HPDE6-E6E7 (cell line): ENCODE results near the gene SHKBP1.
"Not testable (repeated sequence)": the region's sequence is repeated elsewhere in the genome, so short reads cannot be mapped to it uniquely, and the experiment has no call there.

Source experiments
- DNase-seq: peaks from one replicate; pipeline ENCODE4 v3.0.0; 2011; ENCODE audit warnings: missing footprints; ENCODE audit errors: extremely low spot score

Gene SHKBP1

DNA sequence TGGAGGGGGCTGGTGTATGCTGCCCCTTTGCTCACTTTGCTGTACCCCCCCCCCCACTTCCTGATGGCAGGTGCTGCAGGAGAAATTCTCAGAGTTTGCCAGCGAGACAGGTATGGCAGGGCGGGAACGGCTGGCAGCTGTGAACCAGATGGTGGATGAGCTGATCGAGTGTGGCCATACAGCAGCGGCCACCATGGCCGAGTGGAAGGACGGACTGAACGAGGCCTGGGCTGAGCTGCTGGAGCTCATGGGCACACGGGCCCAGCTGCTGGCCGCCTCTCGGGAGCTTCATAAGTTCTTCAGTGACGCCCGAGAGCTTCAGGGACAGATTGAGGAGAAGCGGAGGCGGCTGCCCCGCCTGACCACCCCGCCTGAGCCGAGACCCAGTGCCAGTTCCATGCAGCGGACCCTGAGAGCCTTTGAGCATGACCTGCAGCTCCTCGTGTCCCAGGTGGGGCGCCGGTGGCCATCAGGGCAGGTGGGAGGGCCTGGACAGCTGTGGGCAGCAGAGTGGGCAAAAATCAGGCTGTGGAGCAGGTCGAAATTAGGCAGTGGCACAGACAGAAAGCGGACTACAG, 19.6 kb upstream of the SHKBP1 start:
- no peak for DNase-seq

DNA sequence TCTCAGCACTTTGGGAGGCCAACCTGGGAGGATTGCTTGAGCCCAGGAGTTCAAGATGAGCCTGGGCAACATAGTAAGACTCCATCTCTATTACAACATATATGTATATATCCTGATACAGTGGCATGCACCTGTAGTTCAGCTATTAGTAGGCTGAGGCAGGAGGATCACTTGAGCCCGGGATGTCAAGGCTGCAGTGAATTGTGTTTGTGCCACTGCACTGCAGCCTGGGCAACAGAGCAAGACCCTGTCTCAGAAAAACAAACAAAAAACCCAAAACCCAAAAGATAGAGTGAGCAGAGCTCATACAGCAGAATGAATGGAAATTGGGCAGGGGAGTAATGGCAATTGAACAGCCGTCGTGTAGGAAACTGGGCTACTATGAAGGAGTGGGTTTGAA, 17.3 kb upstream of the SHKBP1 start:
- no peak for DNase-seq

GRCh38 chr19:40560092-40560507, 16.6 kb upstream of the SHKBP1 start:
- no peak for DNase-seq

- DNase-seq = no peak
Measured at GRCh38 chr19:40561947-40562346, 14.7 kb upstream of the SHKBP1 start.

GRCh38 chr19:40564535-40564934, 12.1 kb upstream of the SHKBP1 start:
- not testable (repeated sequence) for DNase-seq

GRCh38 chr19:40565355-40565754, 11.3 kb upstream of the SHKBP1 start:
- DNase-seq = no peak

DNA sequence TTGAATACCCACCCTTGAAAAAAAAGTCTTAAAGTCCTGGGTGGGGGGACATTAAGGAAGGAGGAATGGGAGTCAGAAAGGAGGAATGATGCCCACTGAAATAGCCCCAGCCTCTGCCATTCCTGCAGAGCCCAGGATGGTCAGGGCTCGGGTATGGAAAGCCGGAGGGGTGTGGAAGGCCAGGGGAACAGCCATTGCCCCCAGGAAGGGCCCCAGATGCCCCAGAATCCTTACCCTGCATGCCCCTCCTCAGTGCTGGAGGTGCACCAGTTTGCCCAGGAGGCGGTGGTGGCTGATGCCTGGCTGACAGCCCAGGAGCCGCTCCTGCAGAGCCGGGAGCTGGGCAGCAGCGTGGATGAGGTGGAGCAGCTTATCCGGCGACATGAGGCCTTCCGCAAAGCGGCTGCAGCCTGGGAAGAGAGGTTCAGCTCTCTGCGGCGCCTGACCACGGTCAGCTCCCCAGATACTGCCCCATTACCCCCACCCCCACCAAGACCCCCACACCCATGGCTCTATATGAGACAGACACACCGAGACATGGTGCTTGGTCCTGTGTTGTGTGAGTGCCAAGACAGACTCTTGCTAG, 10.7 kb upstream of the SHKBP1 start:
- no peak for DNase-seq

DNA sequence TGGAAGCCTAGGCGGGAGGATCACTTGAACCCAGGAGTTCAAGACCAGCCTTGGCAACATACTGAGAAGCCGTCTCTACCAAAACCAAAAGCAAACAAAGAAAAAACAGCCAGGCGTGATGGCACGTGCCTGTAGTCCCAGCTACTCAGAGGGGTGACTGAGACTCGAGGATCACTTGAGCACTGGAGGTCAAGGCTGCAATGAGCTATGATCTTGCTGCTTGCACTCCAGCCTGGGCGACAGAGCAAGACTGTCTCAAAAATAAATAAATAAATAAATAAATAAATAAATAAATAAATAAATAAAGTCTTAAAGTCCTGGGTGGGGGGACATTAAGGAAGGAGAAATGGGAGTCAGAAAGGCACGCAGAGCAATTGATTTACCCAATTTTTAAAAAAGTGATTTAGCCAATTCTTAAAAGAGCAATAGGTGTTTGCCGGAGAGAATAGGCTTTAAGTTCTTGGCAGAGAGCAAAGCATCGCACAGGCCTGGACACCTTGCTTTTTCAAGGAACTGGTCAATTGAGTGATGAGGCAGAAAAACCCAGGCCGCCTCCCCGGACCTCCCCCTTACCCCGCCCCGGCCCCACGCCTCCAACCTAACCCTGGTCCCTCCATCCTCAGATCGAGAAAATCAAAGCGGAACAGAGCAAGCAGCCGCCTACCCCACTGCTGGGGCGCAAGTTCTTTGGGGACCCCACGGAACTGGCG, 9.5 kb upstream of the SHKBP1 start:
- no peak for DNase-seq

DNA sequence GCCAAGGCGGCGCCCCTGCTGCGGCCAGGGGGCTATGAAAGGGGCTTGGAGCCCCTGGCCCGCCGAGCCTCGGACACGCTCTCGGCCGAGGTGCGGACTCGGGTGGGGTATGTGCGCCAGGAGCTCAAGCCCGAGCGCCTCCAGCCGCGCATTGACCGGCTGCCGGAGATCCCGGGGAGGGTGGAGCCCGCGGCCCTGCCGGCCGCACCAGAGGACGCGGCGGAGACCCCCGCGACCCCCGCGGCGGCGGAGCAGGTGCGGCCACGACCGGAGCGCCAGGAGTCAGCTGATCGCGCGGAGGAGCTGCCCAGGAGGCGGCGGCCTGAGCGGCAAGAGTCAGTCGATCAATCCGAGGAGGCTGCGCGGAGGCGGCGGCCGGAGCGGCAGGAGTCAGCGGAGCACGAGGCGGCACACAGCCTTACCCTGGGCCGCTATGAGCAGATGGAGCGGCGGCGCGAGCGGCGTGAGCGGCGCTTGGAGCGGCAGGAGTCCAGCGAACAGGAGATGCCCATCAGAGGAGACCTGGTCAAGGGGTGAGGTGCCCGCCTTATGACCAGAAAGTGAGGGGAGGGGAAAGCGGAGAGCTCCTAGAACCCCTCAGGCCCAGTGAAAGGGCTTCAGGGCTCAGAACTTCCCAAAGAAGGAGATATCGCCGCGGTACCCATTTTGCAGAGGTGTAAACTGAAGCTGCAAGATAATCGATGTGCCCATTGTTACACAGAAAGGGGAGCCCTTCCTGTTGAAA, 8.8 kb upstream of the SHKBP1 start:
- no peak for DNase-seq

GRCh38 chr19:40570313-40571004, 6.2 kb upstream of the SHKBP1 start:
- peak; percentile 99 for DNase-seq

- no peak for DNase-seq
Measured at GRCh38 chr19:40571005-40571318, 5.7 kb upstream of the SHKBP1 start.

GRCh38 chr19:40571831-40572495, 4.7 kb upstream of the SHKBP1 start:
- no peak for DNase-seq

DNA sequence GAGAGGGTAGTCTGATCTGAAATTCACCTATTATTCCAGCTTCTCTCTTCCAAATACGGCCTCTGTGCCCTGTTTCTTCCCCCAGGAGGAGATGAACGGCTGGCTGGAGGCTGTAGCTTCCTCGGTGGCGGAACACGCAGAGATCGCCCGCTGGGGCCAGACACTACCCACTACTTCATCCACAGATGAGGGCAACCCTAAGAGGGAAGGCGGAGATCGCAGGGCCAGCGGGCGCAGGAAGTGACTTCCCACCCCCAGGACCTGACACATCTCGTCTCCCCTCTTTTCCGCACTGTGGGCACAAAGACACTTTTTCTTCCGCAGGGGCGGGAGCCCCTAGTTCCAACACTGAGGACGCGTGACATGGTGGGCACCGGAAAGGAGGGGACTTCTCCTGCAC, 1.3 kb upstream of the SHKBP1 start:
- DNase-seq = no peak

- no peak for DNase-seq
Measured at GRCh38 chr19:40576151-40576584, 505 bp upstream of the SHKBP1 start.

GRCh38 chr19:40578442-40578908, 1.8 kb downstream of the SHKBP1 start:
- no peak for DNase-seq

- no peak for DNase-seq
Measured at GRCh38 chr19:40580619-40581018, 3.9 kb downstream of the SHKBP1 start.

DNA sequence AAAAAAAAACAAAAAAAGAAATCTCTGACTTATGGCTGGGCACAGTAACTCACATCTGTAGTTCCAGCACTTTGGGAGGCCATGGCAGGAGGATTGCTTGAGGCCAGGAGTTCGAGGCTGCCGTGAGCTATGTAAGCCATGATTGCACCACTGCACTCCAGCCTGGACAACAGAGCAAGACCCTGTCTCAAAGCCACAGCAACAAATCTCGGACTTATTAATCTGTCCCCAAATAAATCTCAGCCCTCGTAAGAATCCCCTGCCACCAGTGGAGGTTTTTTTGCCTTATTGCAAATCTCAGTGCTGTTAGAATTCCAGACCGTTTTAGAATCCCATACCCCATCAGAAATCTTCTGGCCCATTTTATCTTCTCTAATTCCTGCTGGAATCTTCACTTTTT, 4.9 kb downstream of the SHKBP1 start:
- DNase-seq = no peak

DNA sequence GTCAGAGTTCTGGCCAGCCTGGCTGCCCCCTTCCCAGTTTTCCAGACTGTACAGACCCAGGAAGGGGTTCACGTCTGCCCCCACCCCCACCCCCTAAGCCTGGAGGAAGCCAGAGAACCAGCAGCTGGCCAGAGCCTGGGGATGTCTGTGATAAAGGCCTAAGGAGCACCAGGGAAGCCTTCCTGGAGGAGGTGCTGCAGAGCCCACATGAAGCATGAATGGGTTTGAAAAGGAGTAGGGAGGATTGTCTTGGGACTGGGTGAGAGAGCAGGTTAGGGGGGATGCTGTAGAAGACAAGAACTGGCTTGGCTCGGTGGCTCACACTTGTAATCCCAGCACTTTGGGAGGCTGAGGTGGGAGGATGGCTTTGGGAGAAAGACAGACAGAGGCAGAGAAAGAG, 5.8 kb downstream of the SHKBP1 start:
- no peak for DNase-seq

DNA sequence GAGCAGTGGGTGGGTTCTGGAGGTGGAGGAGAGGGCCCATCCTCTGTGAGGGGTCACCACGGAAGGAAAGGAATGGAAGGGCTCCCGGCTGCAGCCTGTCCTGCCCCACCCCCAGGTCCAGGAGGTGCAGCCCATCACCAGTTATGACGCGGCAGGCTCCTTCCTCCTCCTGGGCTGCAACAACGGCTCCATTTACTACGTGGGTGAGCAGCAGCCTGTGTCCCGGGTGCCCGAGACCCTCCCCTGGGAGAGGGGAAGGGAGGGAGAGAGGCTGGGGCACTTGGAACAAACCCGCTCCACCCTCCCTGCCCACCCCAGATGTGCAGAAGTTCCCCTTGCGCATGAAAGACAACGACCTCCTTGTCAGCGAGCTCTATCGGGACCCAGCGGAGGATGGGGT, 6.6 kb downstream of the SHKBP1 start:
- no peak for DNase-seq

DNA sequence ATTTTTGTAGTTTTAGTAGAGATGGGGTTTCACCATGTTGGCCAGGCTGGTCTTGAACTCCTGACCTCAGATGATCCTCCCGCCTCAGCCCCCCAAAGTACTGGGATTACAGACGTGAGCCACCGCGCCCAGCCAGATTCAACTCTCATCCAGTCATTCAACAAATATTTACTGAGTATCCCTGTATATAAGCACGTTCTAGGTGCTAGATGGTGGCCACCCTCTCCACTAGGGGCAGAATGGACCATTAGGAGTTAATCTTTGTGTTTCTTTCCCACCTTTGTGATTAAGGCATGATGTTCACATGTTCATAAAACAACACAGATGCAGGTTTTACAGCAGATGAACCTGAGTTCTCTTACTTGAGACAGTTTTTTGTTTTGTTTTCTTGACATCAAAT, 7.3 kb downstream of the SHKBP1 start:
- DNase-seq = no peak

GRCh38 chr19:40585241-40585981, 8.7 kb downstream of the SHKBP1 start:
- no peak for DNase-seq
